Glomerular visceral epithelial cell (primary cell): Measurements from ENCODE around the gene TSC1.
A peak's percentile ranks its signal among the peaks of the same experiment; 100 is the strongest.
"Not testable (repeated sequence)": the region's sequence is repeated elsewhere in the genome, so short reads cannot be mapped to it uniquely, and the experiment has no call there.

Experiments used
- DNase-seq: peaks from one replicate; pipeline ENCODE4 v3.0.0-alpha.2; 2016; ENCODE audit errors: extremely low spot score

The TSC1 gene

DNA sequence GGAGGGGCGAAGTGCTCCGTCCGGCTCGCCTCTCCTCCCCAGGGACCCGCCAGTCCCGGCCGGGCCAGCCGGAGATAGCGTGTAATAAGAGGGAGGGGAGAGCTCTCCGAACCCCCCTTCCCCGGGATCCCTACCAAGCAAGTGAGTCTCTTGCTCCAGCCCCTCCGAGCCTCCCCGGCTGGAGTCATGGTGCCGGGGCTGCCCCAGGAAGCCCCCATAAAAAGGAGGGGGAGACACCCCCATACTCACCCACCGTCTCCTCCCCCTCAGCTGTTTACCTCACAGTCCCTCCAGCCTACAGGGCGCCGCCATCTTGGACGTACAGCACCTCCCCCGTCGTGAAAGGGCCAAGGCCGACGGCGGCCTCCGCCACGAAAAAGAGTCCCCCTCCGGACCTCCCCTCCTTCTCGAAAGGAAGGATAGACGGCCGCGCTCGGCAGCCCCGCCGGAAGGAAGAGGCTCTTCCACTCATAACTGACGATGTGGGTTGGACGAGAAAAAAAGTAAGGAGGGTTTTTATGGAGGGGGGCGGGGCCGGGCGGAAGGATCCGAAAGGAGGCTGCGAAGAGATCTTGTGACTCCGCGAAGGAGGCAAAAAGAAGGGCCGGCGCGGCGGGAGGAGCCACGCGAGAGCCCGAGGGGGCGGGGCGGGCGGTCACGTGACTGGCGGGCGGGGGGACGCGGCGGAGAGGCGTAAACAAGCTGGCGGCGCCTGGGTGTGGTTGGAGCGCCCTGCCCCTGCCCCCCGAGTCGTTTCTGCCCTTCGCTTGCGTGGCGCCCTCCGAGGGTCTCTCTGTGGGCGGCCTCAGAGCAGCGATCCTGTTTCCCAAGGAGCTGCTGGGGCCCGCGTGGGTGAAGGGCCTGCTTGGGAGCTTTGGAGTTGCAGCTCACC is at the start of gene TSC1:
Gene TSC1 (minus strand): TSS at position 323 of the 892 bp plus-strand sequence. CDS start 15,744 bp downstream, outside the sequence.
- DNase-seq, result peak; percentile 98

DNA sequence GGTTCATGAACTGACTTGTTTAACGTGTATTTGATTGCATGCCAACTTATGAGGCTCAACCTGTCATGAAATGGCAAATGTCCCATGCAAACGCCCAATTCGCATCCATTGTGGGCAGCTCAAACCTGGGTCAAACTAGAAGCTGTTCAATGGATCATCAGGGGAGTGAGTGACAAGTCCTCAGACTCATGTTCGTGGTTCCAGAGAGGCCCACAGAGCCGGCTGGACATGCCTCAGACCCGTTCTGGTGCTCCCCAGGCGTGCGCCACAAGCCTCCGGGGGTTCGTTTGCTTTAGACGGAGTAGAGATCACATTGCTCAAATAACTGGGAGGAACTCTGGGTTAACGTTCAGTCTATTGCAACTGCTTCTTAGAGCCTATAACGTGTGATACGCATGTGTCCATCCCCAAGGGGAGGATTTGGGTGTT is 49.1 kb upstream of the TSC1 start:
- no peak for DNase-seq

DNA sequence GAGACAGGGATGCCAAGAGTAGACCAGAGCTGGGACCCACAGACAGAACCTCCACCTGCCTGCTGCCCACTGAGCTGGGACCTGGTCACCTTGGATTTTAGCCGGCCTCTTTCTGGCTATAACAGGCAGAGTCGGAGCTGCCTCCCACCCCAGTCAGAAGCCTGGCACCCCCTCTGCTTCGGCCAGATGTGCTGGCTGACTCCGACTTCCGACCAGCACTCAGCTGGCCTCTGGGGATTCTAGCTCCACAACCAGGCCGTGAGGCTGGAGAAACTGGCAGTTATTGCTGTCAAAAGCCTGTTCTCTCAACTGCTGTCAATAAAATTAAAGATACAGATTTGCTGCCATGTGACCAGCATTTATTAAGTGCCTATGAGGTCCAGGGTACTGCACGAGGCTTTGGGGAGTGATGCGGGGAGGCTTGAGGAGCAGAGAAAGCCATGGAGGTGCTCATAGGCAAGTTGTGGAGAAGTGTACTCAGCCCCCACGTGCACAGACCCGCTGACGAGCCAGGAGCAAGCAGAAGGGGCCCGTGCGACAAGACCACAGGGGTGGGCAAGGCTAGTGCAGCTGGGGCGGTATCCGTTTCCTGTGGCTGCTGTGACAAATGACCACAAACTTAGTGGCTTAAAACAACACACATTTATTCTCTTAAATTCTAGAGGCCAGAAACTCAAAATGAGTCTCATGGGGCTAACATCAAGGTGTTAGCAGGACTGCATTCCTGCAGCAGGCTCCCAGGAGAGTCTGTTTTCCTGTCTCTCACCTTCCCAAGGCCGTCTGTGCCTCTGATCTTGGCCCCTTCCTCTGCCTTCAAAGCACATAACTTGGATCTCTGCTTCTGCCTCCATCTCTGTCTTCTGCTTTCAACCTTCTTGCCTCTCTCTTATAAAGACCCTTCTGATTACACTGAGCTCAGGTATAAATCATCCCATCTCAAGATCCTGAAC is 47.2 kb upstream of the TSC1 start:
- DNase-seq, result no peak

DNA sequence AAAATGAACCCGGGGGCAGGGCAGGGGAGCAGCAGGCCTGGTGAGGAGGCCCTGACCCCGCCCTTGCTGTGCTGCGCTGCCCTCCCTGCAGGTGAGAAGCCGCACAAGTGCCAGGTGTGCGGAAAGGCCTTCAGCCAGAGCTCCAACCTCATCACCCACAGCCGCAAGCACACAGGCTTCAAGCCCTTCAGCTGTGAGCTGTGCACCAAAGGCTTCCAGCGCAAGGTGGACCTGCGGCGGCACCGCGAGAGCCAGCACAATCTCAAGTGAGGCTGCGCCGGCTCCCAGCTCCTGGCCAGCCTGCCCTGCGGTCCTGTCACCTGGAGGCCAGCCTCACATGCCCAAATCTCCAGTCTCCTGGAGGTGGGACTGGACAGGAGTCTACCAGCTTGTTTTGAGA is 46.4 kb upstream of the TSC1 start:
- DNase-seq, result no peak

DNA sequence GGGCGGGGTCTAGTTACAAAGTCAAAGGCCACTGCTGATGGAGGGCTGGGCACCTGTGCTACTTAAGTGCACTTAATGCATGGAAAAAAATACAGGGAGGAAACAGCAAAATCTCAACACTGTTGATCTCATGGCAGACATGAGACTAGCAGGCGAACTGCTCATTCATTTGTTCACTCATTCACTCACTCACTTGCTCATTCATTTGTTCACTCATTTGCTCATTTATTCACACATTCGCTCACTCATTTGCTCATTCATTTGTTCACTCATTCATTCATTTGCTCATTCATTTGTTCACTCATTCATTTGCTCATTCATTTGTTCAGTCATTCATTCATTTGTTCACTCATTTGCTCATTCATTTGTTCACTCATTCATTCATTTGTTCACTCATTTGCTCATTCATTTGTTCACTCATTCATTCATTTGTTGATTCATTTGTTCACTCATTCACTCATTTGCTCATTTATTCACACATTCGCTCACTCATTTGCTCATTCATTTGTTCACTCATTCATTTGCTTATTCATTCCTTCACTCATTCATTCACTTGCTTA is 45.7 kb upstream of the TSC1 start:
- DNase-seq, result not testable (repeated sequence)

DNA sequence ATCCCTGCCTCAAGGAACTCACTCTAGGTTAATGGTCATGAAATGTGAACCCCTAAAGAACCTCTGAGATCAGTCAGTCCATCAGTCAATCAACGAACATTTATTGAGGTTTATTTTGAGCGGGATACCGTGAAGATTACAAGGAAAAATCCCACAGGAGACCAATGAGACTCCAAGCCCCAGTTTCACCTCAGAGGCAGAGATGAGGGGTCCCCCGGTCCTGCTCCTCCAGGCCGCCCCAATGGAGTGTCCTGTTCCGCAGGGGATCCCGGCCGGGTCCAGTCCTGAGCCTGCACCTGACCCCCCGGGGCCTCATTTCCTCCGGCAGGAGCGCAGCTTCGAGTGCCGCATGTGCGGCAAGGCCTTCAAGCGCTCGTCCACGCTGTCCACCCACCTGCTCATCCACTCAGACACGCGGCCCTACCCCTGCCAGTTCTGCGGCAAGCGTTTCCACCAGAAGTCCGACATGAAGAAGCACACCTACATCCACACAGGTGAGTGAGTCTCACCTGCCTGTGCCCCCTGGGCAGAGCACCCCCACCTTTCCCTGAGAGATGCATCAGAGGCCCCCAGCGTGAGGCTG is 45.1 kb upstream of the TSC1 start:
- no peak for DNase-seq

DNA sequence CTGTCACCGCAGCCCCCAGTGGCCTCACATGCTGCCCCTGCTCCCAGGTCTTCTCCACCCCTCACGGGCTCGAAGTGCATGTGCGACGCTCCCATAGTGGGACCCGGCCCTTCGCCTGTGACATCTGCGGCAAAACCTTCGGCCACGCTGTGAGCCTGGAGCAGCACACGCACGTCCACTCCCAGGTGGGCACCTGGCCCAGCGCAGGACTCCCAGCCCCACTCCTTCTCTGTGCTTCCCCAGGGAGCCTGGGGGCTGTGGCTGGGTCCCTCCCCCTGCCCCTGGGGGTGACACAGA is 44.5 kb upstream of the TSC1 start:
- no peak for DNase-seq

DNA sequence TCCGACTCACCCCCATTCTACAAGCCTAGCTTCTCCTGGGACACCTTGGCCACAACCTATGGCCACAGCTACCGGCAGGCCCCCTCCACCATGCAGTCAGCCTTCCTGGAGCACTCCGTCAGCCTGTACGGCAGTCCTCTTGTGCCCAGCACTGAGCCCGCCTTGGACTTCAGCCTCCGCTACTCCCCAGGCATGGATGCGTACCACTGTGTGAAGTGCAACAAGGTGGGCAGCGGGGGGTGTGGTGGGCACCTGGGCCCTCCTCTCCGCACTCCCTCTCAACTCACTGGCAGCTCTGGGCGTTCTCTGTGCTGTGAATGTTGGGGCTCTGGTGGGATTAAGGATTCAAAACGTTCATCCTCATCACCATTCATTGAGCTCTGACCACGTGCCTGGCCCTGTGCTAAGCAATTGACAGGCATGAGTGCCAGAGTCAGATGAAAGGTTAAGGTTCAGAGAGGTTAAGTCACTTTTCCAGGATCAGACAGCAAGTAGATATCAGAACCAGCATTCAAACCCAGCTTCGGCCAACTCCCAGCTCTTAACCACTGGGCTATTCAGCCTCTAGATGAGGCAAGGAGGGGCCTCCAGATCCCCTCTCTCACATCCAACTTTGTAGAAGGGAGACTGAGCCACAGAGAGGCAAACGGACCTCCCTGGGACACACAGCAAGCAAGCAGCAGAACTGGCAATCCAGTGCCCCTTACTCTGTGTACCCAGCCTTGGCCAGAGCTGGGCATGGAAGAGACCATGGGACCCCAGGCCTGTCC is 44.0 kb upstream of the TSC1 start:
- no peak for DNase-seq

DNA sequence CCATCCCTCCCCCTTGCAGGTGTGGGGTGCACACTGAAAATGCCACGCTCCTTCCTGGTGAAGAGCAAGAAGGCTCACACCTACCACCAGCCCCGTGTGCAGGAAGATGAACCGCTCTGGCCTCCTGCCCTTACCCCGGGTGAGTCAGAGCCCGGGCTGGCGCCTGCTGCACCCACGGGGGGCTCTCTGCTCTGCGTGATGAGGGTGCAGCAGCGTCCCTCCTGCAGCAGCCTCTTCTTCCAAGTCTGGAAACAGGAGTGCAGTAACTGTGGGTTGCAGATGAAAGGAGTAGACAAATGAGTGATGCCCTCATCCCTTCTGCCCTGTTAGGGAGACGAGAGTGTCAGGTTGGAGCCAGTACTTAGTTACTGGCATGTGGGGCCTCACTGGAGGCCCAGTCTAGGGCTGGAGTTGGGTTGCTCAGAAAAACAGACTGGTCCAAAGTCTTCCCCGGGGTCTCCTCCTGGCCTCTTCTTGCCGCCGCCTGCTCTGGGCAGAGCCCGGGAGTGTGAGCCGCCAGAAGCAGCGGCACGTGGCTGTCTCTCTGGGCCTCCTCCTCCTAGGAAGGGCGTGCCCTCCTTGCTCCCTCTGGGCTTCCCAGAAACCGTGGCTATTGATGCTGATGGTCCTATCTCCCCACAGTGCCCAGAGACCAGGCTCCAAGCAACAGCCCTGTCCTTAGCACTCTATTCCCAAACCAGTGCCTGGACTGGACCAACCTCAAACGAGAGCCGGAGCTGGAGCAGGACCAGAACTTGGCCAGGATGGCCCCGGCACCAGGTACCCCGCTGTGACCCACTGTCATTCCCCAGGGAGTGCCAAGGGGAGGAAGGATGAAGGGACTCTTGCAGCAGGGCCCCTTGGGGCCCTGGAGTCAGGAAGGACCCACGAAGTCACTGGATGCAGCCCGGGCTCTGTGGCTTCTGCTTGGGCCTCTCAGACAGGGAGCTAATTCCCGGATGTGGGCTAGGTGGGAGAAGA is 42.5 kb upstream of the TSC1 start:
- DNase-seq, result peak; percentile 36

DNA sequence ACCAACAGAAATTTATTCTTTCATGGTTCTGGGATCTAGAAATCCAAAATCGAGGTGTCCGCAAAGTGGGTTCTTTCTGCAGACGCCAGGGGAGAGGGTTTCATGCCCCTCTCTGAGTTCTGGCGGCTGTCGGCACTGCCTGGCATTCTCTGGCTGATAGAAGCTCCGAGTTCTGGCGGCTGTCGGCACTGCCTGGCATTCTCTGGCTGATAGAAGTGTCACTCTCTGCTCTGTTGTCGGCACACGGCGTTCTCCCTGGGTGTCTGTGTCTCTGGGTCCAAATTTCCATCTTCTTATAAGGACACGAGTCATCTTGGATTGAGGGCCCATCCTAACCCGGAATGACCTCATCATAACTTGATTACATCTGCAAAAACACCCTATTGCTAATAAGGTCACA is 41.7 kb upstream of the TSC1 start:
- DNase-seq, result no peak

DNA sequence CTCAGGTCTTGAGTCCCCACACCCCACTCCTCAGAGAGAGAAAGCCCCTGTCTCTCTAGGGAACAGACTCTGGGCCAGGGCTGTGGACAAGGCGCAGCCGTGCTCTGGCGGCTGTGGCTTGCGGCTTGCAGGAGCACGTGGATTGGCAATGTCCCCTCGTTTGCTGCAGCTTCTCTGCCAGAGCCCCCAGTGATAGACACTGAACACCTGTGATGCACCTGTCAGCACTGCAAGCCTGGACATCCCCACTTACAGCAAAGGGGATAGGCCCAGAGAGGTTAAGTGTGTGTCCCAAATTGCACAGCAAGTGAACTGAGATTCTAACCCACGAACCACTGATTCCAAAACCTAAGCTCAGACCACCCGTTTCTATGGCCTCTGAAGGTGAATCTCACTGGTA is 41.1 kb upstream of the TSC1 start:
- no peak for DNase-seq

DNA sequence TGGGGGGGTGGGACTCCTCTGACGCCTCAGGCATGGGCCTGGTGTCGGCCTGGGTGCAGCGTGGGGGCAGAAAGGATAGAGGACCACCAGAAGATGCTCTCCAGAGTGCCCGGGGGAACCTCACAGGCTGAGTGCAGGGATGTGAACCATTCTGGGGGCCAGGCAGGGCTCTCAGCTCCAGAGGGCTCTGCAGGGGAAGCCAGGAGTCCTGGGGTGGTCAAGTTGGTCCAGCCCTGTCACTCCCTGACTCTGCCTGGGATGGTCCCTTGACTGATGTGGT is 40.6 kb upstream of the TSC1 start:
- no peak for DNase-seq

DNA sequence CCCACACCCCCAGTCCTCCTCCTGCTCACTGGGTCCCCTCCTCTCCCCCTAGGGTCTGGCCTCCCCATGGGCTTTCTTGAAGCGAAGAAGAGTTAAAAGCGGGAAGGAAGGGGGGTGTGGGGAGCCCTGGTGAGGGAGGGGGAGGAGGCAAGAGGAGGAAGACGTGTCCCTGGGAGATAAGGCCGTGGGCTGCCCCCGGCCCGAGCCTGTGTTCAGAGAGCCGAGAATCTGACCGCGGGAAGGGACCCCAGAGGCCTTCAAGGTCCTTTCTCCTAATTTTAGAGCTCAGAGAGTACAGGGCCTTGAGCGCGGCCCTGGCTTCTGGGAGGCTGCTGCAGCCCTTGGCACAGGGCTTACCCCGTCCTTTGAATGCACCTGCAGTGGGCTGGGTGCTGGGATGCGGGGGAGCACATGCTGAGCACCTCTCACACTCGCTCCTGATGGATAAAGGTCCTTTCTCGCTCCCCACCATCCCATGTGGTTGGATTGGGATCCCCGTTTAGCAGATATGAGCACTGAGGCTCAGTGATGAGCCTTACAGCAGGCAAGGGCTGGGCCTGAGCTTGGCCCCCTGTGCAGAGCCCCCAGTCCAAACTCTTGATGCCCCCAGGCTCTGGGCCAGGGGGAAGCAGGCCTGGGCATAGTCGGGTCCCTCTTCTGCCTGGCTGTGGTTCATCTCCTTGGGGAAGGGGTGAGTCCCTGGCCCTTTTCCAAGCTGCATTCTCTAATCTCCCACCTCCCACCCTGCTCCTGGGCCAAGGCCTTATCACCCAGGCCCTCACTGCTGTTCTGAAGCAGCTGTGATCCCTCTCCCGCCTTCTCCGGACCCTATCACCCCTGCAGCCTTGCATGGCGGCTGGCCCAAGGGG is 40.0 kb upstream of the TSC1 start:
- no peak for DNase-seq

DNA sequence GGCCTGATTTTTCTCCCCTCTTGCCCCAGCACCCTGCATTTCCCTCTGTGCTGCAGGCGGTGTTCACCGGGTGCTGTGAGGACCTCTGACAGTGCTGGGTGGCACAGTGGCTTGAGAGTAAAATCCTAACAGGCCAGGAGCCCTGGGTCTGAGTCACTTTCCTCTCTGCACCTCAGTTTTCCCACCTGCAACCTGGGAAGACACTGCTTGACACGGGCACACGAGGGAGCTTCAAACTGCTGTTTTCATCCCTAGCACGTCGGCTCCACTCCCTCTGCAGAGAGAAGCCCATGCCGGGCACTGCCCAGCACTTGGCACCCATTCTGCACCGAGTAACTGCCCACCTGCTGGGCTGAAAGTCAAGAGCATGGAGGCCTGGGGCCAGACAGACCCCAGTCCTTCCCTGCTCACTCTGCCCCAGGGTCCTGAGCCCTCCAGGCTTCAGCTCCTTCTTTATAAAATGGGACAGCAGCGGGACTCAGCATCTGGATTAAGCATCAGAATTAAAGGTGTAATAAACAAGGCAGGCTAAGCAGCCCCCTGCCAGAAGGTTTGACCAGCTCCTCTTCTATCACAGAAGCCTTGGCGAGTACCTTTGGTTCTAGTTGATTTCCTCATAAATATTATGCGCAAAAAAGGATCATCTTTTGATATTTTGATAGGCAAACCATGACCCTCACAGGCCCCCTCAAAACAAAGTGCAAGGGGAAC is 39.2 kb upstream of the TSC1 start:
- DNase-seq, result no peak

DNA sequence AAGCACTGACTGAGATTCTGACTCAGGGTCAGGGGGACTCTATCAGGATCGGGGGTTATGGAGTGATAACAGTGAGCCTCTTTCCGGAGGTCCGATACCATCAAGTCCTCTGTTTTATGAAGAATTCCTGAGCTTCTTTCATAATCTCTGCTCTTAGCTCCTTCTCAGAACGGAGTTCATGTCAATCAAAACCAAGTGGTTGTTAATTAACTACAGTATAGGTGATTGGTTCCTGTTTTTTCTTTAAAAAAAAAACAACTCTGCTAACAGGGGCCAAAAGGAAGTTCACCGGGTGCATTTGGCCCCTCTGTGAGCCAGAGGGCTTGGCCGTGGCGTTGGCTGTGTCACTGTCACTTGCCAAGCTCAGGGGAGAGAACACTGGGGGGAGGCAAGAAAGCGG is 38.0 kb upstream of the TSC1 start:
- DNase-seq, result no peak

DNA sequence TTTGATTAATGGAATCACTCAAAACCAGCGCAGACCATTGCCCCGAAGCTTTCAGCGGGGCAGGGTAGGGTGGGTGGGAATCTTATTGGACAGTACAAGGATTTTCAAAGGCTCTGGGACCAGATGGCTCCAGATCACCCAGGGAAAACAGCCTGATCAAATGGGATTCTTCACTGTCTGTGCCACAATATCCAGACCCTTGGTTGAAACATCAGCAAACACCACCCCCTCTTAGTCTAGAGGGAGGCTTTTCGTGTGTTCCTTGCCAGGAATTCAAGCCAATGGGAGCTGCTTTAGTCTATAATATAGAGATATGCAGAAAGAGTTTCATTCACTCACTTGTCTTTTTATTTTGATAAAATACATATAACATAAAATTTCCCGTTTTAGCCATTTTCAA is 35.7 kb upstream of the TSC1 start:
- no peak for DNase-seq

DNA sequence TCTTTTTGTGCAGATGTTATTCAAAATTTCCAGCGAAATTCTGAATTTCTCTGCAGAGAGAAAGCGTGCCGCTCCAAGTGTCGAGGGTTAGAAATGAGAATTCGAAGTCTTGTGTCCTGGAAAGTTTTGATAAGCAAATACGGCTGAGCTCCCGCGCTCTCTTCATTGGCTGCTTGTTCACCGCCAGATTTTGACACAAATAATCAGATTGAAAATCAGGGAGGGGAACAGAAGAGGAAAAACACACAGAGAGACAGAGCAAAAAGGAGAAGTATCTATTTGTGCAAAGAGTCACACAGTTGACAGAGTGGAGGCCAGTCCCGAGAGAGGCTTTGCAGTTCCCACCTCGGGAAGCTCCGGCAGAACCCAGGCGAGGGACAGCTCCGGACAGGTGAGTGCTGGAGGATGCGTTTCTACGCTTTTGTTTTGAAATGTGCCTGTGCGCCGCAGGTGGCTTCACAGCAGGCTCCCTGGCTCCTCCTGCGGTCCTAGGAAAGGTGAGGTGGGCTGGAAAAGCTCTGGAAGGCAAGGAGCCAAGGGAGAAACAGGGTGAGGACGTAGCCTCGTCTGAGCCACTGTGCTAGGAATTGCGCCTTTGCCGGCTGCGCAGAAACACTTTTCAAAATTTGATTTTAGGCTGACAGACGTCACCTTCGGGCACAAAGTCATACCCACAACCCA is 34.2 kb upstream of the TSC1 start, which contains the start of gene GFI1B:
Gene GFI1B (plus strand): TSS at position 244 of the 681 bp plus-strand sequence. CDS start 7,985 bp downstream, outside the sequence.
- DNase-seq, result no peak

DNA sequence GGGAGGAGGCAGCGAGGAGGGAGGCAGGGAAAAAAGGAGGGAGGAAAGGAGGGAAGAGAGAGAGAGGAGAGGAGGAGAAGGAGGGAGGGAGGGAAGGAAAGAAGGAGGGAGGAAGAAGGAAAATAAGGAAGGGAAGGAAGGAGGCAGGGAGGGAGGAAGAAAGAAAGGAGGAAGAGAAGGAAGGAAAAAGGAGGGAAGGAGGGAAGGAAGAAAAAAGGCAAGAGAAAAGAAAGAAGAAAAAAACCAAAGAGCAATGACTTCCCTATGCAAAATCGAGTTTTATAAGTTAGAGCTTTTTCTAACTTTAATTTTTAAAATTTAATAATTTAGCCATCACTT is 33.7 kb upstream of the TSC1 start:
- no peak for DNase-seq
